ENCODE results near the gene TAF11L2.
"Not testable (repeated sequence)": the region's sequence is repeated elsewhere in the genome, so short reads cannot be mapped to it uniquely, and the experiment has no call there.

TAF11L2 gene

DNA sequence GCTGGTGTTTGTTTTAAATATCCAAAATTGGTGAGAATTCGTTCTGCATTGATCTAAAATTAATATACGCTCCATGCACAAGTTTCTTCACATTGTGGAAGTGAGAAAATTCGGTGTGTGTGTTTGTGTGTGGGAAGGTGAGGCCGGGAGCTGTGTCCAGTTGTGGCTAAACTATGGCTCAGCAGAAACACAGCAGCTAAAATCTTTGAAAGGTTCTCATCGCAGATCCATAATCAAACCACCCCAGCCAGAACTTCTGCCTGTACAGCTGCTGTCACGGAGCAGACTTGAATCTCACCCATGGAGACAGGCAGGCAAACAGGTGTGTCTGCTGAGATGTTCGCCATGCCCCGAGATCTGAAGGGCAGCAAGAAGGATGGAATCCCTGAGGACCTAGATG, at the start of gene TAF11L2:
Gene TAF11L2 (plus strand): TSS at position 301 of the 400 bp plus-strand sequence.
- not testable (repeated sequence) for DNase-seq

- DNase-seq = no peak
Observed at GRCh38 chr5:17448877-17449276, 49.2 kb upstream of the TAF11L2 start.

GRCh38 chr5:17452936-17453335, 45.1 kb upstream of the TAF11L2 start:
- DNase-seq = no peak

GRCh38 chr5:17455942-17456341, 42.1 kb upstream of the TAF11L2 start:
- DNase-seq = no peak

GRCh38 chr5:17461793-17462192, 36.2 kb upstream of the TAF11L2 start:
- DNase-seq = no peak

DNA sequence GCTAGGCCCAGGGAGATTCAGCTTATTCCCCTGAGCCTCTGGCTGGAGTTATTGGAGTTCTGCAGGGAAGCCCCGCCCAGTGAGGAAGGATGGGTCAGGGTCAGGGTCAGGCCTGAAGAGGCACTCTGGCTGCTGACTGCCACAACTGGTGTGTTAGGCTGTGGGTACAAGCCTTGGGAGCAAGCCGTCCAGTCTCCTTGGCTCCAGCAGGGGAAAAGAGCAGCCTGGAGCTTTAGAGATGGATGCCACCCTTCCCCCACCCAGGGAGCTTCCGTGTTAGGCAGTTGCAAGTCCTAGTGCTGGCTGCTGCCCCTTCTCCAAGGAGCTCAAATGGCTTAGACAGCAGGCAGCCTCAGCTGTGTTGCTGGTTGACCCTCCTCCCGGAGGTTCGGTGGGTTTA, 34.4 kb upstream of the TAF11L2 start:
- DNase-seq = no peak

- DNase-seq = no peak
Observed at GRCh38 chr5:17470064-17470463, 28.0 kb upstream of the TAF11L2 start.

DNA sequence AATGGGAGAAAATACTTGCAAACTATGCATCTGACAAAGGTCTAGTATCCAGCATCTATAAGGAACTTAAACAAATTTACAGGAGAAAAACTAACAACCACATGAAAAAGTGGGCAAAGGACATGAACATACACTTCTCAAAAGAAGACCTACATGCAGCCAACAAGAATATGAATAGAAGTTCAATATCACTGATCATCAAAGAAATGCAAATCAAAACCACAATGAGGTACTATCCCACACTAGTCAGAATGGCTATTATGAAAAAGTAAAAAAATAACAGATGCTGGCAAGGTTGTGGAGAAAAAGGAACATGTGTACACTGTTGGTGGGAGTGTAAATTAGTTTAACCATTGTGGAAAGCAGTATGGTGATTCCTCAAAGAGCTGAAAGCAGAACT, 23.0 kb upstream of the TAF11L2 start:
- DNase-seq = not testable (repeated sequence)

- no peak for DNase-seq
Observed at GRCh38 chr5:17477043-17477442, 21.0 kb upstream of the TAF11L2 start.

GRCh38 chr5:17477573-17478265, 20.3 kb upstream of the TAF11L2 start:
- DNase-seq = no peak

- DNase-seq = no peak
Observed at GRCh38 chr5:17481378-17481777, 16.7 kb upstream of the TAF11L2 start.

GRCh38 chr5:17482790-17483189, 15.2 kb upstream of the TAF11L2 start:
- DNase-seq = no peak

- not testable (repeated sequence) for DNase-seq
Observed at GRCh38 chr5:17486464-17487173, 11.4 kb upstream of the TAF11L2 start.

DNA sequence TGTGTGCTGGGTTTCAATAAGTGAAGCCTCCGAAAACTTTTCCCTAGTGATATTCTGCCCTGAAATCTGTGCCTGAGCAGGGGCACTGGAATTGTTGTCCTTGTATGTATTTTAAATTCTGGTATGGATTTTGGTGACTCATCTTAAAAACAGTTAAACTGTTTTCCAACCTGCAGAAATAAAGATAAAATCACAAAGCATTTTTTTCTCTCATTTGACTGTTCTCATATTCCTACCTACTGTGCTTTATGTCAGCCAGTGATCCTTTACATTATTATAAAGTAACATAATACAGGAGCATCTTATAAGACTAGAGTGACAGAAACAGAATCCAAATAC, 10.9 kb upstream of the TAF11L2 start:
- DNase-seq = no peak

GRCh38 chr5:17491257-17491656, 6.8 kb upstream of the TAF11L2 start:
- not testable (repeated sequence) for DNase-seq

DNA sequence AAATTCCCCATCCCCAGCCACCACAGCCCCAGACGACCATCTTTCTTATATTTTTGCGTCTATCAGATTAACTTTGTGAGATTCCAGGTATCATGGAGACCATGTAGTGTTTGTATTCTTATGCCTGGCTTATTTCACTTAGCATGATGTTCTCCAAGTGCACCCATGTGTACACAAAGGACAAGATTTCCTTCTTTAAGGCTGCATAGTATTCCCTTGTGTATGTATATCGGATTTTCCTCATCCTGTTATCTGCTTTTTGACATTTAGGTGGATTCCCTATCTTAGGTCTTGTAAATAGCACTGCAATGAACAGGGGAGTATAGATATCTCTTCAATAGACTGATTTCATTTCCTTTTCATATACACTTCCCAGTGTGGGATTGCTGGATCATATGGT, 5.3 kb upstream of the TAF11L2 start:
- no peak for DNase-seq

GRCh38 chr5:17497446-17497845, 585 bp upstream of the TAF11L2 start:
- no peak for DNase-seq

GRCh38 chr5:17511775-17512325, 13.8 kb downstream of the TAF11L2 start:
- DNase-seq = no peak

- DNase-seq = peak; percentile 1
Observed at GRCh38 chr5:17517526-17517925, 19.5 kb downstream of the TAF11L2 start.

DNA sequence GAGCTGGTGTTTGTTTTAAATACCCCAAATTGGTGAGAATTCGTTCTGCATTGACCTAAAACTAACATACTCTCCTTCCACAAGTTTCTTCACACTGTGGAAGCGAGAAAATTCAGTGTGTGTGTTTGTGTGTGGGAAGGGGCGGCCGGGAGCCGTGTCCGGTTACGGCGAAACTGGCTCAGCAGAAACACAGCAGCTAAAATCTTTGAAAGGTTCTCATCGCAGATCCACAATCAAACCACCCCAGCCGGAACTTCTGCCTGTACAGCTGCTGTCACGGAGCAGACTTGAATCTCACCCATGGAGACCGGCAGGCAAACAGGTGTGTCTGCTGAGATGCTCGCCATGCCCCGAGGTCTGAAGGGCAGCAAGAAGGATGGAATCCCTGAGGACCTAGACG, 20.0 kb downstream of the TAF11L2 start, which contains the start of gene TAF11L3:
Gene TAF11L3 (plus strand): TSS at position 301 of the 400 bp plus-strand sequence.
- not testable (repeated sequence) for DNase-seq

GRCh38 chr5:17519508-17519907, 21.5 kb downstream of the TAF11L2 start:
- not testable (repeated sequence) for DNase-seq

- DNase-seq = not testable (repeated sequence)
Observed at GRCh38 chr5:17521501-17521900, 23.5 kb downstream of the TAF11L2 start, which contains the start of gene TAF11L4. TSS of gene TAF11L4 (plus strand) at chr5:17521801.

DNA sequence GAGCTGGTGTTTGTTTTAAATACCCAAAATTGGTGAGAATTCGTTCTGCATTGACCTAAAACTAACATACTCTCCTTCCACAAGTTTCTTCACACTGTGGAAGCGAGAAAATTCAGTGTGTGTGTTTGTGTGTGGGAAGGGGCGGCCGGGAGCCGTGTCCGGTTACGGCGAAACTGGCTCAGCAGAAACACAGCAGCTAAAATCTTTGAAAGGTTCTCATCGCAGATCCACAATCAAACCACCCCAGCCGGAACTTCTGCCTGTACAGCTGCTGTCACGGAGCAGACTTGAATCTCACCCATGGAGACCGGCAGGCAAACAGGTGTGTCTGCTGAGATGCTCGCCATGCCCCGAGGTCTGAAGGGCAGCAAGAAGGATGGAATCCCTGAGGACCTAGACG, 26.9 kb downstream of the TAF11L2 start, which contains the start of gene TAF11L5:
Gene TAF11L5 (plus strand): TSS at position 301 of the 400 bp plus-strand sequence.
- not testable (repeated sequence) for DNase-seq

GRCh38 chr5:17526504-17526903, 28.5 kb downstream of the TAF11L2 start:
- not testable (repeated sequence) for DNase-seq
